Pancreas (tissue), 10 donors: ENCODE measurements around the gene IL18RAP. TPM values are rescaled to one million over a fixed set of nuclear protein-coding genes. Genes with fewer than 3 reads are reported as not detected.

Experiments used
- ATAC-seq, 4 donors: fragments of 200-7000 bp; cut with Tn5 transposase; one replicate each; pipeline versions ENCODE4 v1.8.0 to v1.9.1; 2020; ENCODE audit warnings: mild to moderate bottlenecking in 4 of 4, moderate library complexity in 4 of 4
- DNase-seq, 6 donors: peaks; one replicate each; pipeline ENCODE4 v3.0.0-alpha.2; 2020
- FAIRE-seq: peaks from 2 replicates; lab custom pipeline; 2012; peaks lifted over from hg19 to GRCh38; lab: Jason Lieb, UNC
- H3K27ac ChIP-seq, 4 donors: fragments of 200-600 bp; sonication (generic); 1 replicate in 3 of 4; 2 replicates in 1 of 4; pipeline versions ENCODE4 v1.5.0 to v1.8.0; 2020
- H3K27me3 ChIP-seq, 4 donors: fragments of 200-600 bp; one replicate each; pipeline ENCODE4 v1.8.0; 2021
- H3K36me3 ChIP-seq, 3 donors: fragments of 200-600 bp; sonication (generic) in 1 of 3; one replicate each; pipeline versions ENCODE4 v1.5.0 to v1.8.0; 2020 to 2021
- H3K4me1 ChIP-seq, 3 donors: fragments of 200-600 bp; one replicate each; pipeline ENCODE4 v1.8.0; 2021
- H3K4me3 ChIP-seq, 4 donors: fragments of 200-600 bp; sonication (generic) in 2 of 4; one replicate each; pipeline versions ENCODE4 v1.5.0 to v1.8.0; 2020 to 2021
- H3K9me3 ChIP-seq, 4 donors: fragments of 200-600 bp; one replicate each; pipeline ENCODE4 v1.8.0; 2021
- WGBS, 2 donors: extraction: QIAGEN DNeasy Blood & Tissue Kit; methylation state at CpG; one replicate each; pipeline ENCODE4 v1.1.7; 2013; 5-methylcytosine and 5-hydroxymethylcytosine counted together
- intact Hi-C, 3 donors: fragments of 100-400 bp; cut with DNase I; formaldehyde crosslinking; loops; one replicate each; pipeline versions ENCODE4 v1.11.1 to v1.14.2; 2022
- polyA plus RNA-seq, 2 donors: library from polyadenylated mRNA; stranded (reverse); fragments of 200-250 nt; gene quantifications; one replicate each; pipeline ENCODE4 v1.2.3, GENCODE V29; 2013
- total RNA-seq, 6 donors: library from RNA; stranded (reverse); fragmentation: NEBNext Ultra II Directional in 4 of 6; extraction: Animal tissue kit (Norgen Biotek cat#: 25700) in 4 of 6; gene quantifications; one replicate each; pipeline versions ENCODE4 v1.2.1 to v1.2.4, GENCODE V29; 2021 to 2023
- TF ChIP-seq, protein P1 (sequence below), 4 donors: fragments of 200-600 bp; sonication (generic) in 3 of 4; IDR thresholded peaks; one replicate each; pipeline versions ENCODE4 v1.5.0 to v1.8.0; 2021; ENCODE audit warnings: antibody characterized with exemption in 4 of 4
- donor health status: healthy with polysubstance abuse.
- donor health status: DM: no; HTN: no; CAD: no; lungs with moderate emphysema.
- donor health status: DM: no; HTN: no; CAD: no.
- donor health status: control.
- donor health status: control.
- donor health status: Bipolar disorder and iron deficiency.
- donor health status: DM: yes; HTN: yes; CAD: no.
- donor health status: DM: no; HTN: no; CAD: no.
- donor health status: DM: no; HTN: no; CAD: no.
- donor health status: DM: yes; HTN: yes; CAD: no.

The IL18RAP gene, protein sequence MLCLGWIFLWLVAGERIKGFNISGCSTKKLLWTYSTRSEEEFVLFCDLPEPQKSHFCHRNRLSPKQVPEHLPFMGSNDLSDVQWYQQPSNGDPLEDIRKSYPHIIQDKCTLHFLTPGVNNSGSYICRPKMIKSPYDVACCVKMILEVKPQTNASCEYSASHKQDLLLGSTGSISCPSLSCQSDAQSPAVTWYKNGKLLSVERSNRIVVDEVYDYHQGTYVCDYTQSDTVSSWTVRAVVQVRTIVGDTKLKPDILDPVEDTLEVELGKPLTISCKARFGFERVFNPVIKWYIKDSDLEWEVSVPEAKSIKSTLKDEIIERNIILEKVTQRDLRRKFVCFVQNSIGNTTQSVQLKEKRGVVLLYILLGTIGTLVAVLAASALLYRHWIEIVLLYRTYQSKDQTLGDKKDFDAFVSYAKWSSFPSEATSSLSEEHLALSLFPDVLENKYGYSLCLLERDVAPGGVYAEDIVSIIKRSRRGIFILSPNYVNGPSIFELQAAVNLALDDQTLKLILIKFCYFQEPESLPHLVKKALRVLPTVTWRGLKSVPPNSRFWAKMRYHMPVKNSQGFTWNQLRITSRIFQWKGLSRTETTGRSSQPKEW
- total RNA-seq (under 1 TPM; 0.14 to 0.61 (median 0.24) TPM), polyA plus RNA-seq (under 1 TPM; 0.11 to 0.52 TPM)

DNA sequence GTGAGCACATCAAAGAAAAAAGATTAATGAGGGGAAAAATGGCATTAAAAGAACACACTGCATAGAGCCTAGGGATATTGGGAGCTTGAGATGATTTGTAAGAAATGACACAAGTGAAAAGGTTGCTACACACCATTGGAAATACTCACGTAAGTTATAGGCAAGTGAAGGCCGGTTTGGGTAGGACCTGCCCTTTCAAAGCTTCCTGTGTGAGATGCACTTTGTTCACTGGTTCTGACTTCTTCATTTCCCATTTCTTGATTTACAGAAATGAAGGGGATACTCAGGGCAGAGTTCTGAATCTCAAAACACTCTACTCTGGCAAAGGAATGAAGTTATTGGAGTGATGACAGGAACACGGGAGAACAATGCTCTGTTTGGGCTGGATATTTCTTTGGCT lies at the start of gene IL18RAP:
TSS of gene IL18RAP (plus strand) at position 251 of the 400 bp plus-strand sequence. CDS start at position 369, 118 bp downstream.
- 61 to 66% methylated on average over 3 of the region's 3 CpGs for WGBS, 2 donors
- intact Hi-C loops = no loop called here
- H3K27me3 ChIP-seq = no peaks in the 10 kb centered on the region
- TF ChIP-seq, protein P1, sequence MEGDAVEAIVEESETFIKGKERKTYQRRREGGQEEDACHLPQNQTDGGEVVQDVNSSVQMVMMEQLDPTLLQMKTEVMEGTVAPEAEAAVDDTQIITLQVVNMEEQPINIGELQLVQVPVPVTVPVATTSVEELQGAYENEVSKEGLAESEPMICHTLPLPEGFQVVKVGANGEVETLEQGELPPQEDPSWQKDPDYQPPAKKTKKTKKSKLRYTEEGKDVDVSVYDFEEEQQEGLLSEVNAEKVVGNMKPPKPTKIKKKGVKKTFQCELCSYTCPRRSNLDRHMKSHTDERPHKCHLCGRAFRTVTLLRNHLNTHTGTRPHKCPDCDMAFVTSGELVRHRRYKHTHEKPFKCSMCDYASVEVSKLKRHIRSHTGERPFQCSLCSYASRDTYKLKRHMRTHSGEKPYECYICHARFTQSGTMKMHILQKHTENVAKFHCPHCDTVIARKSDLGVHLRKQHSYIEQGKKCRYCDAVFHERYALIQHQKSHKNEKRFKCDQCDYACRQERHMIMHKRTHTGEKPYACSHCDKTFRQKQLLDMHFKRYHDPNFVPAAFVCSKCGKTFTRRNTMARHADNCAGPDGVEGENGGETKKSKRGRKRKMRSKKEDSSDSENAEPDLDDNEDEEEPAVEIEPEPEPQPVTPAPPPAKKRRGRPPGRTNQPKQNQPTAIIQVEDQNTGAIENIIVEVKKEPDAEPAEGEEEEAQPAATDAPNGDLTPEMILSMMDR (IDR thresholded peaks at IDR 0.05) = no peak
- H3K27ac ChIP-seq = no peak within 1 kb of the TSS
- no peaks in the 10 kb centered on the region for H3K36me3 ChIP-seq
- DNase-seq (no peak), FAIRE-seq (no peak), ATAC-seq (no peak)
- no peak within 1 kb of the TSS for H3K4me3 ChIP-seq
- no peaks in the 10 kb centered on the region for H3K4me1 ChIP-seq
- no peaks in the 10 kb centered on the region for H3K9me3 ChIP-seq

DNA sequence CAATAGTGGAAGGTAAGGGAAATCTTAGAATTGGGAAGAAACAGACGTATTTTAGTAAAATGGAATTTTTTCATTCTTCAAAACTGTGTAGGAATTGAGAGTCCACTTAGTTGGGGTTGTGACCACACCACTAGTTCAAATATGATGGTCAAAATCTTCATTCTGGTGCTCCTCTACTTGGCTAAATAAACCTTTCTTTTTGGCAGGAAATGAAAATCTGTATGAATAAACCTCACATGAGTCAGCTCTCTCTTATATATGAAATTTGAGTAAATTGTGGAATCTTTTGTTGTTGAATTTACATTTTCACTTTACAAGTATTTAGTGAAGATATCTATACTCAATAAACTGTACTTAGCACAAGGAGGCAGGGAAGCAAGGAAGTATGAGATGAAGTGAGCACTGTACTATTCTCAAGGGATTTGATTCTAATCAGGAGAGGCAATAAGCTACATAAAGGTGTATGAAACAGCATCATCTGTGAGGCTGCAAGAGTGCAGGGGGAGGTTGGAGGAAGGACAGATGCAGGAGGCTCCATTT lies 46.8 kb upstream of the IL18RAP start:
- Histone ChIP-seq H3K27me3 (no peaks in the 10 kb centered on the region), H3K4me1 (no peaks in the 10 kb centered on the region), H3K27ac (no peak overlapping the region), H3K9me3 (no peaks in the 10 kb centered on the region), H3K4me3 (no peak overlapping the region), H3K36me3 (no peaks in the 10 kb centered on the region)
- DNase-seq (no peak), ATAC-seq (no peak), FAIRE-seq (no peak)
- TF ChIP-seq, protein P1 (IDR thresholded peaks at IDR 0.05) = no peak
- intact Hi-C loops = no loop called here
- WGBS, 2 donors = 29 to 41% methylated on average over 1 of the region's 1 CpG

- Histone ChIP-seq H3K27me3 (no peaks in the 10 kb centered on the region), H3K4me1 (no peaks in the 10 kb centered on the region), H3K36me3 (no peaks in the 10 kb centered on the region), H3K9me3 (peaks cover 0 to 4% (median 0%) of the 10 kb centered on the region in 4 donors), H3K27ac (no peak overlapping the region), H3K4me3 (no peak overlapping the region)
- DNase-seq (no peak), ATAC-seq (no peak), FAIRE-seq (no peak)
- TF ChIP-seq, protein P1 (IDR thresholded peaks at IDR 0.05) = no peak
- intact Hi-C loops = no loop called here
These were observed 39.2 kb upstream of the IL18RAP start for GRCh38 chr2:102383722-102384121.

DNA sequence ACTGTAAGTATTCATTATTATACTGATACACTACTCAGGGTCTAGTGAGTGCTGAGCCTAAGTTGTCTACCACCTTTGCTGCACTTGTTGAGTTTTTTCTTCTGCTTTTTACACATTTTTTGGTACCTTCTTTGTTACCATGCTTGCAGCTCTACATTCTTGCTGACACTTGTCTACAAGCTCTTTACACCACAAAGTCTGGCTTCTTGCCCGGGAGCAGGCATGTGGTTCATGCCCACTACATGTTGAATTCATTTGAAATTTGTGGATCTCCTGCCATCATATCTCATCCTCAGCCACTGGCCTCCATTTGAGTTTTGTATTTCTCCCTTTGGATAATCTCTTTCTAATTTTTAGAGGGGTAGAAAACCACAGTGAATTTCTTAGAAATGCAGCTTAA lies 37.4 kb upstream of the IL18RAP start:
- Histone ChIP-seq H3K4me1 (no peaks in the 10 kb centered on the region), H3K27me3 (no peaks in the 10 kb centered on the region), H3K9me3 (peaks cover 0 to 4% (median 0%) of the 10 kb centered on the region in 4 donors), H3K4me3 (no peak overlapping the region), H3K27ac (no peak overlapping the region), H3K36me3 (no peaks in the 10 kb centered on the region)
- TF ChIP-seq, protein P1 (IDR thresholded peaks at IDR 0.05) = no peak
- WGBS, 2 donors = 80 to 83% methylated on average over 1 of the region's 1 CpG
- no peak for ATAC-seq
- DNase-seq = no peak
- intact Hi-C loops = no loop called here
- FAIRE-seq = no peak
